SK-N-SH (cell line): Measurements from ENCODE around the gene GRK5. TPM values are rescaled to one million over a fixed set of nuclear protein-coding genes. Genes with fewer than 3 reads are reported as not detected.

Experiments
- CTCF ChIA-PET: fragments of 300-600, 350-600 bp; formaldehyde crosslinking; extraction: SDS; loops from one replicate; lab custom pipeline; 2021; lab: Yijun Ruan, JAX
- POLR2A ChIA-PET: fragments of 350-600 bp; sonication (Branson Sonifier 250); formaldehyde crosslinking; extraction: SDS; loops from one replicate; lab custom pipeline; 2020; ENCODE audit warnings: antibody characterized with exemption, inconsistent platforms; lab: Yijun Ruan, JAX
- DNase-seq: peaks from one replicate; pipeline ENCODE4 v3.0.0; 2012
- H2AFZ ChIP-seq: fragments of 200-600 bp; sonication (generic); 2 replicates; pipeline ENCODE4 v1.8.1; 2016; ENCODE audit warnings: antibody characterized with exemption, mild to moderate bottlenecking, low read depth
- H3F3A ChIP-seq: fragments of 200-600 bp; sonication (generic); replicated peaks from 2 replicates; pipeline ENCODE3; 2016; ENCODE audit warnings: antibody characterized with exemption, mild to moderate bottlenecking; ENCODE audit not compliant: insufficient read depth
- H3K27ac ChIP-seq, 2 experiments: fragments of 200-500 bp in 1 of 2; fragments of 200-600 bp in 1 of 2; sonication (Bioruptor generic) in 1 of 2; sonication (generic), shearing (Covaris generic) in 1 of 2; 2 replicates each; pipeline versions ENCODE4 v1.5.1 to v1.6.1; 2014 to 2016; ENCODE audit warnings: low read depth in 2 of 2, inconsistent platforms in 1 of 2, low read length in 1 of 2, mild to moderate bottlenecking in 1 of 2, mixed read lengths in 1 of 2
- H3K27me3 ChIP-seq: fragments of 200-600 bp; sonication (generic), shearing (Covaris generic); 2 replicates; pipeline ENCODE4 v1.6.1; 2016; ENCODE audit warnings: mixed run types; ENCODE audit not compliant: insufficient read depth
- H3K36me3 ChIP-seq, 2 experiments: fragments of 200-500 bp in 1 of 2; fragments of 200-600 bp in 1 of 2; sonication (Bioruptor generic) in 1 of 2; sonication (generic) in 1 of 2; replicated peaks in 1 of 2; 2 replicates each; pipeline versions ENCODE3 to v1.5.1; 2014 to 2016; ENCODE audit warnings: low read length in 1 of 2, mild to moderate bottlenecking in 1 of 2; ENCODE audit not compliant: insufficient read depth in 2 of 2, control insufficient read depth in 1 of 2
- H3K4me1 ChIP-seq, 2 experiments: fragments of 200-500 bp in 1 of 2; fragments of 200-600 bp in 1 of 2; sonication (Bioruptor generic) in 1 of 2; sonication (generic), shearing (Covaris generic) in 1 of 2; 2 replicates each; pipeline versions ENCODE4 v1.5.1 to v1.6.1; 2014 to 2016; ENCODE audit warnings: low read depth in 1 of 2, low read length in 1 of 2, mixed run types in 1 of 2; ENCODE audit not compliant: insufficient read depth in 2 of 2, control insufficient read depth in 1 of 2
- H3K4me2 ChIP-seq: fragments of 200-600 bp; sonication (generic), shearing (Covaris generic); 2 replicates; pipeline ENCODE4 v1.6.1; 2017; ENCODE audit warnings: mixed run types
- H3K4me3 ChIP-seq, 2 experiments: fragments of 200-500 bp in 1 of 2; fragments of 200-600 bp in 1 of 2; sonication (Bioruptor generic) in 1 of 2; sonication (generic), shearing (Covaris generic) in 1 of 2; 2 replicates each; pipeline versions ENCODE4 v1.5.1 to v1.8.1; 2014 to 2016; ENCODE audit warnings: low read depth in 2 of 2, inconsistent platforms in 1 of 2, low read length in 1 of 2, mild to moderate bottlenecking in 1 of 2, mixed read lengths in 1 of 2, moderate library complexity in 1 of 2
- H3K79me2 ChIP-seq: fragments of 200-600 bp; sonication (generic); 2 replicates; pipeline ENCODE4 v1.8.1; 2017; ENCODE audit warnings: mild to moderate bottlenecking; ENCODE audit not compliant: insufficient read depth
- H3K9ac ChIP-seq: fragments of 200-600 bp; sonication (generic); 2 replicates; pipeline ENCODE4 v1.6.1; 2017; ENCODE audit warnings: mixed run types
- H3K9me2 ChIP-seq: fragments of 200-600 bp; sonication (generic); 2 replicates; pipeline ENCODE4 v1.6.1; 2017; ENCODE audit warnings: mixed run types
- H3K9me3 ChIP-seq: fragments of 200-600 bp; sonication (generic); 2 replicates; pipeline ENCODE4 v1.6.1; 2017; ENCODE audit warnings: mixed run types, mild to moderate bottlenecking, moderate library complexity
- H4K20me1 ChIP-seq: fragments of 200-600 bp; sonication (generic); 2 replicates; pipeline ENCODE4 v1.6.1; 2017; ENCODE audit warnings: mild to moderate bottlenecking, mixed run types; ENCODE audit not compliant: insufficient read depth
- EP300 ChIP-seq, 2 experiments: IDR thresholded peaks; 2 replicates each; pipeline versions ENCODE4 v1.4.0 to v1.6.1; 2012; ENCODE audit warnings: borderline replicate concordance in 1 of 2, low read depth in 1 of 2, low read length in 1 of 2
- EZH2phosphoT487 ChIP-seq: fragments of 200-600 bp; sonication (generic); IDR thresholded peaks from 2 replicates; pipeline ENCODE4 v1.6.1; 2017; ENCODE audit warnings: low read depth, mixed run types, mild to moderate bottlenecking, antibody characterized with exemption, moderate library complexity, borderline replicate concordance
- GABPA ChIP-seq: IDR thresholded peaks from 2 replicates; pipeline ENCODE4 v1.4.0; 2012; ENCODE audit warnings: low read depth, mild to moderate bottlenecking
- MEF2A ChIP-seq: IDR thresholded peaks from 2 replicates; pipeline ENCODE4 v1.4.0; 2012; ENCODE audit warnings: low read depth, borderline replicate concordance
- MXI1 ChIP-seq: IDR thresholded peaks from 2 replicates; pipeline ENCODE4 v1.6.1; 2012; ENCODE audit warnings: mild to moderate bottlenecking, low read depth, low read length, improper control_type of control experiment
- NFIC ChIP-seq: IDR thresholded peaks from 2 replicates; pipeline ENCODE4 v1.4.0; 2012; ENCODE audit warnings: borderline replicate concordance
- NRF1 ChIP-seq: IDR thresholded peaks from 2 replicates; pipeline ENCODE4 v1.6.1; 2012; ENCODE audit warnings: low read depth, mild to moderate bottlenecking, low read length
- POLR2AphosphoS5 ChIP-seq: IDR thresholded peaks from 2 replicates; pipeline ENCODE4 v1.6.1; 2012; ENCODE audit warnings: low read depth, low read length
- RAD21 ChIP-seq: IDR thresholded peaks from 2 replicates; pipeline ENCODE4 v1.6.1; 2012; ENCODE audit warnings: mild to moderate bottlenecking, low read length
- RCOR1 ChIP-seq: fragments of 150-350 bp; IDR thresholded peaks from 2 replicates; pipeline ENCODE4 v1.6.1; 2017; ENCODE audit warnings: antibody characterized with exemption, low read length
- RXRA ChIP-seq: IDR thresholded peaks from 2 replicates; pipeline ENCODE4 v1.4.0; 2012; ENCODE audit warnings: low read depth, mild to moderate bottlenecking, borderline replicate concordance
- SIN3A ChIP-seq: IDR thresholded peaks from 2 replicates; pipeline ENCODE4 v1.6.1; 2012; ENCODE audit warnings: low read depth, mild to moderate bottlenecking, low read length, moderate library complexity, borderline replicate concordance
- SMC3 ChIP-seq: IDR thresholded peaks from 2 replicates; pipeline ENCODE4 v1.6.1; 2012; ENCODE audit warnings: low read depth, low read length, improper control_type of control experiment
- TCF12 ChIP-seq: IDR thresholded peaks from 2 replicates; pipeline ENCODE4 v1.4.0; 2012
- TEAD4 ChIP-seq: IDR thresholded peaks from 2 replicates; pipeline ENCODE4 v1.4.0; 2012; ENCODE audit warnings: mild to moderate bottlenecking, borderline replicate concordance; ENCODE audit not compliant: insufficient read depth
- WGBS: methylation state at CpG from one replicate; pipeline ENCODE4 v1.1.6; 2017; ENCODE audit warnings: low lambda C conversion rate; 5-methylcytosine and 5-hydroxymethylcytosine counted together
- polyA plus RNA-seq, 3 experiments: library from polyadenylated mRNA; depleted of rRNA; stranded (reverse); fragments of >200 nt; gene quantifications; 2 replicates each; pipeline ENCODE4 v1.2.3, GENCODE V29; 2012
- TF ChIP-seq, protein P1 (sequence below): IDR thresholded peaks from 2 replicates; pipeline ENCODE4 v1.6.1; 2012; ENCODE audit warnings: mild to moderate bottlenecking, low read depth, low read length, moderate library complexity
- TF ChIP-seq, protein P2 (sequence below): fragments of 150-350 bp; IDR thresholded peaks from 2 replicates; pipeline ENCODE4 v1.6.1; 2017; ENCODE audit warnings: antibody characterized with exemption, low read length, low read depth, borderline replicate concordance

The GRK5 gene
- polyA plus RNA-seq, 1 of the 3 experiments (the other 2 are of a cell fraction) = 12.1 TPM

DNA sequence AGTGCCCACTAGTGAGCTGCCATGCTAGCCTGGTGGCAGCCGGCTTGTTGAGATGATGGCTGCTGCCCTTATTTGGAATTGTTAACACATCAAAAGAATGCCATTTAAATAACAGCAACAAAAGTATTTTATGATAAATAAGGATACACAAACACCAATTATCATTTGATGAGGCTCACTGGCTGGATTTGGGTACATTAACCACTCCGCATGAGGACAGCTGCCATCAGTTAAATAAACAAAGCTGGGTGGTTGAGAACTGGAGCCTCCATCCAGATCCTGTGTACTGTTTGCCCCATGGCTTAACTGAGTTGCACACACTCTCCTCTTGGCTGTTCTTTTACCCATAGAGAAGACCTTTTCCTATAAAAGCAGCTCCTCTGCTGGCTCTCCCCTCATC is 231.3 kb downstream of the GRK5 start (continued):
- TF ChIP-seq SIN3A = no peak

DNA sequence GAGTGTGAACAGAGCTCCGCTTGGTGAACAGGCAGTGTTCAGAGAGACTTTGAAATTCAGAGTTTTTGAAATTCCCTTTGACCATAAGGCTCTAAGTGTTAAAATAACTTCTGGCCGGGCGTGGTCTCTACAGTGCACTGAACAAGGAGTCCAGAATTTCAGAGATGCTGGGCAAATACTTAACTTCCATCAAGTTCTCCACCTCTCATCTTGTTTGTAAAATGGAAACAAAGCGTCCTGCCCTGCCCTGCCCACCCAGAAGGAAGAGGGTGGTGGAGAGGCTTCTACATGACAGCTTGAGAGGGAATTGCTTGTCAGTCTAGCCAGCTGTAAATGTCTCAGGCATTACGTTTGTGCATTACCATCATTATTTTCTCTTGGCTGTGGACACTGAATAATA is 232.6 kb downstream of the GRK5 start:
- DNase-seq = no peak
- no peaks in the 10 kb centered on the region for H3K79me2 ChIP-seq
- no peaks in the 10 kb centered on the region for H3K36me3 ChIP-seq
- TF ChIP-seq EZH2phosphoT487 (no peak), TCF12 (no peak), NFIC (no peak), RAD21 (no peak), NRF1 (no peak), MEF2A (no peak), TEAD4 (no peak), RCOR1 (no peak), SIN3A (no peak), EP300 (IDR thresholded peaks at IDR 0.05; ENCODE audit: borderline replicate concordance in 1 of 2, low read depth in 1 of 2, low read length in 1 of 2) (no peak), SMC3 (no peak), RXRA (no peak), MXI1 (no peak), GABPA (no peak), POLR2AphosphoS5 (no peak)
- TF ChIP-seq, protein P1, sequence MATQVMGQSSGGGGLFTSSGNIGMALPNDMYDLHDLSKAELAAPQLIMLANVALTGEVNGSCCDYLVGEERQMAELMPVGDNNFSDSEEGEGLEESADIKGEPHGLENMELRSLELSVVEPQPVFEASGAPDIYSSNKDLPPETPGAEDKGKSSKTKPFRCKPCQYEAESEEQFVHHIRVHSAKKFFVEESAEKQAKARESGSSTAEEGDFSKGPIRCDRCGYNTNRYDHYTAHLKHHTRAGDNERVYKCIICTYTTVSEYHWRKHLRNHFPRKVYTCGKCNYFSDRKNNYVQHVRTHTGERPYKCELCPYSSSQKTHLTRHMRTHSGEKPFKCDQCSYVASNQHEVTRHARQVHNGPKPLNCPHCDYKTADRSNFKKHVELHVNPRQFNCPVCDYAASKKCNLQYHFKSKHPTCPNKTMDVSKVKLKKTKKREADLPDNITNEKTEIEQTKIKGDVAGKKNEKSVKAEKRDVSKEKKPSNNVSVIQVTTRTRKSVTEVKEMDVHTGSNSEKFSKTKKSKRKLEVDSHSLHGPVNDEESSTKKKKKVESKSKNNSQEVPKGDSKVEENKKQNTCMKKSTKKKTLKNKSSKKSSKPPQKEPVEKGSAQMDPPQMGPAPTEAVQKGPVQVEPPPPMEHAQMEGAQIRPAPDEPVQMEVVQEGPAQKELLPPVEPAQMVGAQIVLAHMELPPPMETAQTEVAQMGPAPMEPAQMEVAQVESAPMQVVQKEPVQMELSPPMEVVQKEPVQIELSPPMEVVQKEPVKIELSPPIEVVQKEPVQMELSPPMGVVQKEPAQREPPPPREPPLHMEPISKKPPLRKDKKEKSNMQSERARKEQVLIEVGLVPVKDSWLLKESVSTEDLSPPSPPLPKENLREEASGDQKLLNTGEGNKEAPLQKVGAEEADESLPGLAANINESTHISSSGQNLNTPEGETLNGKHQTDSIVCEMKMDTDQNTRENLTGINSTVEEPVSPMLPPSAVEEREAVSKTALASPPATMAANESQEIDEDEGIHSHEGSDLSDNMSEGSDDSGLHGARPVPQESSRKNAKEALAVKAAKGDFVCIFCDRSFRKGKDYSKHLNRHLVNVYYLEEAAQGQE = no peak
- TF ChIP-seq, protein P2, sequence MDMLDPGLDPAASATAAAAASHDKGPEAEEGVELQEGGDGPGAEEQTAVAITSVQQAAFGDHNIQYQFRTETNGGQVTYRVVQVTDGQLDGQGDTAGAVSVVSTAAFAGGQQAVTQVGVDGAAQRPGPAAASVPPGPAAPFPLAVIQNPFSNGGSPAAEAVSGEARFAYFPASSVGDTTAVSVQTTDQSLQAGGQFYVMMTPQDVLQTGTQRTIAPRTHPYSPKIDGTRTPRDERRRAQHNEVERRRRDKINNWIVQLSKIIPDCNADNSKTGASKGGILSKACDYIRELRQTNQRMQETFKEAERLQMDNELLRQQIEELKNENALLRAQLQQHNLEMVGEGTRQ = no peak
- no peak overlapping the region for H3K27ac ChIP-seq
- H3K4me2 ChIP-seq = no peak overlapping the region
- H3K4me1 ChIP-seq = peaks cover 0 to 1% of the 10 kb centered on the region in 2 experiments; a peak in 1 of 4 replicates
- H2AFZ ChIP-seq = no peak overlapping the region
- no peaks in the 10 kb centered on the region for H3F3A ChIP-seq
- H3K9me3 ChIP-seq = no peaks in the 10 kb centered on the region
- 97% methylated on average over 5 of the region's 5 CpGs for WGBS
- no peaks in the 10 kb centered on the region for H4K20me1 ChIP-seq
- H3K27me3 ChIP-seq = no peaks in the 10 kb centered on the region
- POLR2A ChIA-PET = no interaction called here
- no peak overlapping the region for H3K9ac ChIP-seq
- H3K4me3 ChIP-seq = no peak overlapping the region
- H3K9me2 ChIP-seq = no peaks in the 10 kb centered on the region
- CTCF ChIA-PET = interaction anchor here (0.7 to 19.8 kb wide), 5 partner anchors 19 to 235 kb away, joined by 3 to 505 read pairs (median 4); partner anchors contain the start of genes GRK5 and RGS10
